ENCODE data around the gene PAEP.

PAEP gene

GRCh38 chr9:135579356-135579755, 17.8 kb downstream of the PAEP start:
- no peak for DNase-seq (ENCODE audit: low read depth, low spot score)

DNA sequence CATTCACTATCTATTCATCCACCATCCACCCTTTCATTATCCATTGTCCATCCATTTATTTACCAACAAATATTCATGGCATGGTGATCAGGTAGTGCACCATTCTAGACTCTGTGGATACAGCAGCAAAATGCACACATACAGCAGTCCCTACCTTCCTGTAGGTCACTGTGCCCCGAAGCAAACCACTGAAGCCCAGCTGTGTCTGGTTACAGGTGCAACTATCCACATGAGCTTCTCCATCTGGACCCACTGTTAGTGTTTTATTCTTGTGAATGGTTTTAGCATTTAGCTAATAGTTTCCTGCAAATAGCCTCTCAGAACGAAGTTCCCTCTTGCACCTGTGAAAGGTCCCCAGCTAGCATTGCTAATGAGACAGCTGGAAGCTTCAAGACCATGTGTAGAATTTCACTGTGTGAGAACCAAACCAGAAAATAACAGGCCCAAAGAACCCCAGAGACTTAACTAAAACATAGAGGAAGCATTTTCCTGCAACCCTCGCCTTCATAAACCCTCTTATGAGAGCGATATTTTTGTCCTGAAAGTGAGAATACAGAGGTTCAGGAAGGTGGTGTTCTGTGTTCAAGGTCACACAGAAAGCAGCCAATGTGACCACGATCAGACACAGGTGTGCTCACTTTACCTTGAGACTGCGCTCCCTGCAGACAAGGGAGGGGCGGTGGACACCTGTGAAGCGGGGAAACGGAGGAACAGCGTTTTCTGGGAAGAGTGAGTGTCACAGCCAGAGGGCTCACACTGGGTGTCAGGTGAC, 18.5 kb downstream of the PAEP start:
- no peak for DNase-seq (ENCODE audit: low read depth, low spot score)

- DNase-seq (ENCODE audit: low read depth, low spot score): no peak
These were observed 19.3 kb downstream of the PAEP start for GRCh38 chr9:135580664-135581380.

DNA sequence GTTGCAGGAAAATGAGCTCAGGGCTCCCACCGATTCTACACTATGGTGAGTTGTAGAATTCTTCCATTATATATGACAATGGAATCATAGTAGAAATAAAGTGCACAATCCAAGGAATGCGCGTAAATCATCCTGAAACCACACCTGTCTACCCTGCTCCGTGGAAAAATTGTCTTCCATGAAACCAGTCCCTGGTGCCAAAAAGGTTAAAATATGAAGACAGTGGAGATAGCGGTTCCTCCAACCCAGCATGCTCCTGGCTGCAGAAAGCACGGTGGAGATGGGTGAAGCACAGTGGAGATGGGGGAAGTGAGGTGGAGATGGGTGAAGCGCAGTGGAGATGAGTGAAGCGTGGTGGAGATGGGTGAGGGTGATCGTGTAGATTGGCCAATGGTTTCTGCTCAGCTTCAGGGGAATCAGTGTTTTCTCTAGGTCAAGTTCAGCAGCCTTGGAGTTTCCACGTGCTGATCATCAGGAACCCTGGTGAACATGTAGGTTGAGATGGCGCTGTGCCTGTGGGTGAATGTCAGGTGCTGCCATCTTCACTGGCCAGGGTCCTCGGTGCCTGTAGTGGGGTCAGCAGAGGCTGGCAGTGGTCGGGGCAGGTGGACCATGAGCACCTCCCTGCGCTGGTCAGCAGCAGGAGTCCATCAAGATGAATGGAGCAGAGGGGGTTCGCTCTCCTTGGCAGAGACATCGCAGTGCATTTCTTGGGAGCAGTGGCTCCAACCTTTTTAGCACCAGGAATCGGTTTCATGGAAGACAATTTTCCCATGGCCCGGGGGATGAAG, 20.3 kb downstream of the PAEP start:
- DNase-seq (ENCODE audit: low read depth, low spot score): no peak

DNA sequence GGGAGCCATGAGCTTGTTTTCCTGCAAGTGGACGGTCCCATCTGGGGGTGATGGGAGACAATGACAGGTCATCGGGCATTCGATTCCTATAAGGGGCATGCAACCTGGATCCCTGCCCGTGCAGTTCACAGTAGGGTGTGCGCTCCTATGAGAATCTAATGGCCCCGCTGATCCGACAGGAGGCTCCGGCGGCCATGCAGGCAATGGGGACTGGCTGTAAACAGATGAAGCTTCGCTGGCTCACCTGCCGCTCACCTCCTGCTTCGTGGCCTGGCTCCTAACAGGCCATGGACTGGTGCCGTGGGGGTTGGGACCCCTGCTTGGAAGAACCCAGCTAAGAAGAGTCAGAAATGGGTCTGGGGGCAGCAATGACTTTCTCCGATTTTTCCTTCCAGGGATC, 21.0 kb downstream of the PAEP start:
- no peak for DNase-seq (ENCODE audit: low read depth, low spot score)

GRCh38 chr9:135582966-135583687, 21.6 kb downstream of the PAEP start:
- DNase-seq (ENCODE audit: low read depth, low spot score): no peak

GRCh38 chr9:135583688-135584011, 22.1 kb downstream of the PAEP start:
- no peak for DNase-seq (ENCODE audit: low read depth, low spot score)

DNA sequence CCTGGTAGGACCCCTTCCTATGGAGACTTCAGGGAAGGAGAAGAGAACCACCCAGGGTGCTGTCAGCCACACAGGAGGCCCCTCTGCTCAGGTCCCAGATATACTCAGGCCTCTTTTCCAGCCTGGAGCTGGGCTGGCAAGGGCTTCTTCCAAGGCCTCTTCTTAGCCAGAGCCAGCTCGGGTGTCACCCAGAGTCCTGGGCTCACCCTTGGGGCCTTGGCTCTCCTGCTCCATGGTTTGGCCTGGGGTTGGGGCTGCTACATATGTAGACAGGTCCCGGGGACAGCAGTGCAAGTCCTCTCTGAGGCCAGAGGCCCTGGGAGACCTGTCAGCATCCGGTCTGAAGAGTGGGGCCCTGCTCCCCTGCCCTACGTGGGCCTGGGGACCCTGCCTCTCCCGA, 22.8 kb downstream of the PAEP start:
- DNase-seq (ENCODE audit: low read depth, low spot score): no peak

GRCh38 chr9:135584934-135585333, 23.4 kb downstream of the PAEP start:
- no peak for DNase-seq (ENCODE audit: low read depth, low spot score)

- no peak for DNase-seq (ENCODE audit: low read depth, low spot score)
These were observed 25.1 kb downstream of the PAEP start for GRCh38 chr9:135586601-135587109.

DNA sequence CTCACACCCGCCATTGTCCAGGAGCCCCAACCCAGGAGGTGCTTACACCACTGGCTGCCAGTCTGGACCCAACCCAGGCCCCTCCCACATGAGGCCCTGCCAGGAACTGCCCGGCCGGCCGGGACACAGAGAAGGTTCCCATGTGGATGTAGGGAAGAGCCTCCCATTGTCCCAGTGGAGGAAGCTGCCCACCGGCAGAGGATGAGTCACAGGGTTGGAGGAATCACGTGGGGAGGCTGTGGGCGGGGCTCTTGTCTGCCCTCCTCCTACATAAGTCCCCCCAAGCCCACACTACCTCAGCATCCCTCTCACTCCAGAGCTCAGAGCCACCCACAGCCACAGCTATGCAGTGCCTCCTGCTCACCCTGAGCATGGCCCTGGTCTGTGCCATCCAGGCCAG, 26.1 kb downstream of the PAEP start:
- DNase-seq (ENCODE audit: low read depth, low spot score): no peak

- no peak for DNase-seq (ENCODE audit: low read depth, low spot score)
These were observed 26.8 kb downstream of the PAEP start for GRCh38 chr9:135588371-135588770.

DNA sequence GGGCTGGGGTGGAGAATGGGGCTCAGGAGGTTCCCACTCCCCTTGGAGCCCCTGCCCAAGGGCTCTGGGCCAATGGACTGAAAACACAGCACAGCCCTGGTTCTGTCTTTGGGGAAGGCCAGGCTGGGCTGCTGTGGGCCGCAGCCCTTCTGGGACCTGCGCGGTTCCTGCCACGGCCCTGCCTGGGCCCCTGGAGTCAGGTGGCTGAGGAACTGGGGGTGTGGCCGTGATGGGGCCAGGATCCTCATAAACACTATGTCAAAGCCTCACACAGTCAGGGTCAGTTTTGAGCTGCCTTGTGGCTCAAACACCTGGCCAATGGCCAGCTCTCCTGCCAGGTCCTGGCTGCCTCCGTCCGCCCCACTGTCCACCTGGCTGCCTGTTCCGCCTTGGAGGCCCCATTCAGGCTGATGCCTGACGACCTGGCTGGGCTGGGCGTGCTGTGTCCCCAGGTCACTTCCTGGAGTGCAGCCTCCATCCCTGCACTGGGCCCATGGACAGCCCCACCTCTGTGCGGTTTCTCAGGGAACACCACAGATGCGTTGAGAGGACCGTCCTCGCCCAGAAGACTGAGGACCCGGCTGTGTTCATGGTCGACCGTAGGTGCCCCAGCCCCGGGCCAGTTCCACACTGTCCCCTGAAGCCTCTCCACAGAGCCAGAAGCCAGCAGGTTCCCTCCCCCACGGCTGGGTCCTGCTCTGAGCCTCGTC, 27.5 kb downstream of the PAEP start:
- DNase-seq (ENCODE audit: low read depth, low spot score): no peak

- DNase-seq (ENCODE audit: low read depth, low spot score): no peak
These were observed 28.3 kb downstream of the PAEP start for GRCh38 chr9:135589596-135590485.

- no peak for DNase-seq (ENCODE audit: low read depth, low spot score)
These were observed 29.0 kb downstream of the PAEP start for GRCh38 chr9:135590486-135591079.

DNA sequence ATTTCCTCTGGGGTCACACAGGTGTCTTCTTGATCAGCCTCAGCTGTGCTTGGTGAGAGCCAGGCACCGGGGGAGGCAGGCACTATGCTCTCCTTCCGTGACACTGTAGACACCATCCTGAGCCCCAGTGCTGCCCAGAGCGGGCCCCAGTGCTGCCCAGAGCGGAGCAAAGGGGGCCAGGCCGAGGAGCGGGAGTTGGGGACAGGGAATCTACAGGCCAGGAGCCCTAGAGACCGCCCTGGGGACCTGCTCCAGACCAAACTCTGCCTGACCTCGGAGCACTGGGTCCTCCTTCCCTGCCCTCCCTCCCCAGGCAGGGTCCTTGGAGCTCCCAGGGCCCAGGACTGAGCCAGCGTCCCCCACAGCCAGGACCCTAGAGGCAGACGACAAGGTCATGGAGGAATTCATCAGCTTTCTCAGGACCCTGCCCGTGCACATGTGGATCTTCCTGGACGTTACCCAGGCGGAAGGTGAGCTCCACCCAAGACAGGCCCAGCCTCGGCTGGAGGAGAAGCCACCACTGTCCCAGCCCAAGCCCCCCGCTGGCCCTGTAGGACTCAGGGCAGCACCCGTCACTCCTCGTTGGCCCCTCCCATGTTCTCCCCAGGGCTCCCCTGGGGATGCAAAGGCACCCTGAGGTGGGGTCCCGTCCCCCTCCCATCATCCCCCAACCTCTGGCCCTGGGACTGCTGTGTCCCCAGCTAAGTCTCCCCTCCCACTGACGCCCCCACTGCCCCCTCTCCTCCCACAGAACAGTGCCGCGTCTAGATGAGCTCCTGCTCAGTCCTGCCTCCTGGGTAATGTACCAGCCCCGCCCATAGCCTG, 30.2 kb downstream of the PAEP start:
- no peak for DNase-seq (ENCODE audit: low read depth, low spot score)

GRCh38 chr9:135592331-135592590, 30.7 kb downstream of the PAEP start:
- no peak for DNase-seq (ENCODE audit: low read depth, low spot score)

GRCh38 chr9:135592625-135593024, 31.1 kb downstream of the PAEP start:
- DNase-seq (ENCODE audit: low read depth, low spot score): no peak

DNA sequence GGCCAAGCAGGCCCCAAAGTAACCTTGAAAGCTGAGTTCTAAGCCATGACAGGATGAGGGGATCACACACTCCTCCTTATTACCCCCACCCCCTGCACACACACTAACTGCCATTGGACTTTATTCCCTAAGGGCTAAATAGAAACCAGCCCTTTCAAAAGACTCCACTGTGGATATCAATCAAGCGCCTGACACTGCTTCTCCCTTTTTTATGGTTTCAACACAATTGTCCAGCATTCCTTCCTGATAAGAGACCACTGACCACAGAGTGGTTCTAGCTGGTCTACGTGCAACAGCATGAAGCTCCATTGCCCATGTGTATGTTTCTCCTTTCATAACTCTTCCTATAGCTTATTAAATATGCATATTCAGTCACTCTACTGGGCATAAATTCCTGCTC, 34.7 kb downstream of the PAEP start:
- no peak for DNase-seq (ENCODE audit: low read depth, low spot score)

Measured in brain pericyte (primary cell).